Keratinocyte (primary cell): ENCODE measurements around the gene ETV4.

Experiments
- EZH2 ChIP-seq: IDR thresholded peaks from one replicate; pipeline ENCODE4 v1.6.1; 2012; ENCODE audit warnings: inconsistent platforms, mild to moderate bottlenecking, low read length, moderate library complexity
- TF ChIP-seq, protein P1 (sequence below), 3 experiments: IDR thresholded peaks in 1 of 3; conservative IDR thresholded peaks in 1 of 3; optimal IDR thresholded peaks in 1 of 3; 2 replicates in 2 of 3; 3 replicates in 1 of 3; pipeline versions ENCODE3 to v1.5.1; 2011; ENCODE audit warnings: low read length in 3 of 3, mild to moderate bottlenecking in 3 of 3, moderate library complexity in 2 of 3, control low read depth in 1 of 3, inconsistent platforms in 1 of 3; ENCODE audit not compliant: insufficient read depth in 2 of 3; ENCODE audit errors: extremely low read depth in 1 of 3

DNA sequence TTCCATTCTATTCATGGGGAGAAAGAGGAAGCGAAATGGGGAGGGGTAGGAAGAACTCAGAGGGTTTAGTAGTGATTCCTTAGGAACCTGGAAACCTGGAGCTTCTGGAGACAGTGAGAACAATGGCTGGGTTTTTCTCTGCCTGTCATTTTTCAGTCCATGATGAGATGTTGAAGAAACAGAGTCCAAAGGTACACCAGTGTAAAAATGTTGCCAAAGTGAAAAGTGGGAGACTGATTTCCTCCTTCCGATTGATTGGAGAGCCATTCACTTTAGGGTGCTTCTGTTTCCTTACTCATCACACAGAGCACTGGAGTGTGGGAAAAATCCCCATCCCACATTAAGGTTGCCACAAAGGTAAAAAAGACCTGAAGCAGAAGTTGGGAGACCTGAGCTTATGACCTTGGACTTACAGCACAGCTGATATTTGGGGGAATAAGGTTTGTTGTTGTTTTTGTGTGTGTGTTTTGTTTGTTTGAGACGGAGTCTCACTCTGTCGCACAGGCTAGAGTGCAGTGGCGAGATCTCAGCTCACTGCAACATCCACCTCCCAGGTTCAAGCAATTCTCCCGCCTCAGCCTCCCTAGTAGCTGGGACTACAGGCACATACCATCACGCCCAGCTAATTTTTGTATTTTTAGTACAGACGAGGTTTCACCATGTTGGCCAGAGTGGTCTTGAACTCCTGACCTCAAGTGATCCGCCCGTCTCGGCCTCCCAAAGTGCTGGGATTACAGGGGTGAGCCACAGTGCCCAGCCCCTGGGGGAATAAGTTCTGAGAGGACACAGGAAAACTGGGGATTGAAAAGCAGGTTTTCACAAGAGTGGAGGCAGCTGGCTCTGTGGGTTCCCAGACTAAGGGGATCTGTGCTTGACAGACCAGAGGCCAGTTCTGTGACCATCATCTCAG is 63.8 kb downstream of the ETV4 start:
- TF ChIP-seq, protein P1, sequence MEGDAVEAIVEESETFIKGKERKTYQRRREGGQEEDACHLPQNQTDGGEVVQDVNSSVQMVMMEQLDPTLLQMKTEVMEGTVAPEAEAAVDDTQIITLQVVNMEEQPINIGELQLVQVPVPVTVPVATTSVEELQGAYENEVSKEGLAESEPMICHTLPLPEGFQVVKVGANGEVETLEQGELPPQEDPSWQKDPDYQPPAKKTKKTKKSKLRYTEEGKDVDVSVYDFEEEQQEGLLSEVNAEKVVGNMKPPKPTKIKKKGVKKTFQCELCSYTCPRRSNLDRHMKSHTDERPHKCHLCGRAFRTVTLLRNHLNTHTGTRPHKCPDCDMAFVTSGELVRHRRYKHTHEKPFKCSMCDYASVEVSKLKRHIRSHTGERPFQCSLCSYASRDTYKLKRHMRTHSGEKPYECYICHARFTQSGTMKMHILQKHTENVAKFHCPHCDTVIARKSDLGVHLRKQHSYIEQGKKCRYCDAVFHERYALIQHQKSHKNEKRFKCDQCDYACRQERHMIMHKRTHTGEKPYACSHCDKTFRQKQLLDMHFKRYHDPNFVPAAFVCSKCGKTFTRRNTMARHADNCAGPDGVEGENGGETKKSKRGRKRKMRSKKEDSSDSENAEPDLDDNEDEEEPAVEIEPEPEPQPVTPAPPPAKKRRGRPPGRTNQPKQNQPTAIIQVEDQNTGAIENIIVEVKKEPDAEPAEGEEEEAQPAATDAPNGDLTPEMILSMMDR (optimal IDR thresholded peaks at IDR 0.05 in 1 of 3, IDR thresholded peaks at IDR 0.05 in 1 of 3, conservative IDR thresholded peaks at IDR 0.05 in 1 of 3; ENCODE audit: extremely low read depth in 1 of 3, insufficient read depth in 2 of 3, low read length in 3 of 3) = no peak
- TF ChIP-seq EZH2 = no peak
